ENCODE results near the gene PTX3. TPM values are rescaled to one million over a fixed set of nuclear protein-coding genes. Genes with fewer than 3 reads are reported as not detected.

PTX3 gene
- total and polyA plus RNA-seq, 4 donors = 0.17 to 0.66 (median 0.28) TPM; not detected in 1

DNA sequence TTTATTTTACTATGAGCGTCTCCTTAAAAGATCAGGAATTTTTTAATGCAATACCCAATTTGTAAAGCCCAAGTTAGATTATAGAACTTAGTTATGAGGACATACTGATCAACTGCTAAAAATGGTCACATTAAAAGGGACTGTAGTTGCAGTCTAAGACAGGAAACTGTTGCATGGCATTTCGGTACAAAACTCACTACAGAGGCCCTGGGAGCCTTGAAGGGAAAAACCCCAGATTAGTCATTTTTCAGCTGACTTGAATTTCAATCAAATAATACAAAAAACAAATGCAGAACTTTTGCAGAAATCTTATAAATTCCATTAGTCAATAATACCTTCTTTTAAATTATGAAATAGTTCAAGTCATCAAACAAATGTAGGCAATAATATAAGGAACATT, 6.9 kb upstream of the PTX3 start:
- Histone ChIP-seq H3K27ac (ENCODE audit: low read depth in 1 of 2, low read length in 2 of 2) (no peak overlapping the region), H3K9ac (ENCODE audit: low read depth in 1 of 2, low read length in 2 of 2) (no peak overlapping the region), H3K4me3 (ENCODE audit: low read depth in 1 of 3, low read length in 3 of 3) (no peak overlapping the region), H3K4me1 (ENCODE audit: control insufficient read depth in 4 of 4, insufficient read depth in 4 of 4, low read length in 3 of 4) (no peaks in the 10 kb centered on the region), H3K9me3 (ENCODE audit: control insufficient read depth in 4 of 4, low read length in 3 of 4) (no peaks in the 10 kb centered on the region), H3K27me3 (ENCODE audit: control insufficient read depth in 4 of 4, insufficient read depth in 4 of 4, low read length in 3 of 4) (no peaks in the 10 kb centered on the region), H3K36me3 (ENCODE audit: control insufficient read depth in 4 of 4, insufficient read depth in 3 of 4, low read depth in 1 of 4, low read length in 3 of 4) (no peaks in the 10 kb centered on the region)
- DNase-seq (ENCODE audit: low spot score) = no peak
- TF ChIP-seq HNF4A (conservative IDR thresholded peaks at IDR 0.05) (no peak), FOXA1 (IDR thresholded peaks at IDR 0.05) (no peak), FOXA2 (IDR thresholded peaks at IDR 0.05) (no peak), TAF1 (conservative IDR thresholded peaks at IDR 0.05) (no peak), GABPA (IDR thresholded peaks at IDR 0.05 in 1 of 2, conservative IDR thresholded peaks at IDR 0.05 in 1 of 2) (no peak), HNF4G (IDR thresholded peaks at IDR 0.05) (no peak), EGR1 (IDR thresholded peaks at IDR 0.05; ENCODE audit: low read depth in 2 of 2) (no peak), RAD21 (IDR thresholded peaks at IDR 0.05) (no peak), YY1 (IDR thresholded peaks at IDR 0.05) (no peak), JUND (IDR thresholded peaks at IDR 0.05) (no peak), NR2F2 (IDR thresholded peaks at IDR 0.05) (no peak), SP1 (IDR thresholded peaks at IDR 0.05) (no peak), RXRA (IDR thresholded peaks at IDR 0.05) (no peak)
- TF ChIP-seq, protein P1, sequence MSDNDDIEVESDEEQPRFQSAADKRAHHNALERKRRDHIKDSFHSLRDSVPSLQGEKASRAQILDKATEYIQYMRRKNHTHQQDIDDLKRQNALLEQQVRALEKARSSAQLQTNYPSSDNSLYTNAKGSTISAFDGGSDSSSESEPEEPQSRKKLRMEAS (IDR thresholded peaks at IDR 0.05) = no peak
- TF ChIP-seq, protein P2, sequence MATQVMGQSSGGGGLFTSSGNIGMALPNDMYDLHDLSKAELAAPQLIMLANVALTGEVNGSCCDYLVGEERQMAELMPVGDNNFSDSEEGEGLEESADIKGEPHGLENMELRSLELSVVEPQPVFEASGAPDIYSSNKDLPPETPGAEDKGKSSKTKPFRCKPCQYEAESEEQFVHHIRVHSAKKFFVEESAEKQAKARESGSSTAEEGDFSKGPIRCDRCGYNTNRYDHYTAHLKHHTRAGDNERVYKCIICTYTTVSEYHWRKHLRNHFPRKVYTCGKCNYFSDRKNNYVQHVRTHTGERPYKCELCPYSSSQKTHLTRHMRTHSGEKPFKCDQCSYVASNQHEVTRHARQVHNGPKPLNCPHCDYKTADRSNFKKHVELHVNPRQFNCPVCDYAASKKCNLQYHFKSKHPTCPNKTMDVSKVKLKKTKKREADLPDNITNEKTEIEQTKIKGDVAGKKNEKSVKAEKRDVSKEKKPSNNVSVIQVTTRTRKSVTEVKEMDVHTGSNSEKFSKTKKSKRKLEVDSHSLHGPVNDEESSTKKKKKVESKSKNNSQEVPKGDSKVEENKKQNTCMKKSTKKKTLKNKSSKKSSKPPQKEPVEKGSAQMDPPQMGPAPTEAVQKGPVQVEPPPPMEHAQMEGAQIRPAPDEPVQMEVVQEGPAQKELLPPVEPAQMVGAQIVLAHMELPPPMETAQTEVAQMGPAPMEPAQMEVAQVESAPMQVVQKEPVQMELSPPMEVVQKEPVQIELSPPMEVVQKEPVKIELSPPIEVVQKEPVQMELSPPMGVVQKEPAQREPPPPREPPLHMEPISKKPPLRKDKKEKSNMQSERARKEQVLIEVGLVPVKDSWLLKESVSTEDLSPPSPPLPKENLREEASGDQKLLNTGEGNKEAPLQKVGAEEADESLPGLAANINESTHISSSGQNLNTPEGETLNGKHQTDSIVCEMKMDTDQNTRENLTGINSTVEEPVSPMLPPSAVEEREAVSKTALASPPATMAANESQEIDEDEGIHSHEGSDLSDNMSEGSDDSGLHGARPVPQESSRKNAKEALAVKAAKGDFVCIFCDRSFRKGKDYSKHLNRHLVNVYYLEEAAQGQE (IDR thresholded peaks at IDR 0.05) = no peak
- TF ChIP-seq, protein P3, sequence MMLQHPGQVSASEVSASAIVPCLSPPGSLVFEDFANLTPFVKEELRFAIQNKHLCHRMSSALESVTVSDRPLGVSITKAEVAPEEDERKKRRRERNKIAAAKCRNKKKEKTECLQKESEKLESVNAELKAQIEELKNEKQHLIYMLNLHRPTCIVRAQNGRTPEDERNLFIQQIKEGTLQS (IDR thresholded peaks at IDR 0.05) = no peak
- TF ChIP-seq, protein P4, sequence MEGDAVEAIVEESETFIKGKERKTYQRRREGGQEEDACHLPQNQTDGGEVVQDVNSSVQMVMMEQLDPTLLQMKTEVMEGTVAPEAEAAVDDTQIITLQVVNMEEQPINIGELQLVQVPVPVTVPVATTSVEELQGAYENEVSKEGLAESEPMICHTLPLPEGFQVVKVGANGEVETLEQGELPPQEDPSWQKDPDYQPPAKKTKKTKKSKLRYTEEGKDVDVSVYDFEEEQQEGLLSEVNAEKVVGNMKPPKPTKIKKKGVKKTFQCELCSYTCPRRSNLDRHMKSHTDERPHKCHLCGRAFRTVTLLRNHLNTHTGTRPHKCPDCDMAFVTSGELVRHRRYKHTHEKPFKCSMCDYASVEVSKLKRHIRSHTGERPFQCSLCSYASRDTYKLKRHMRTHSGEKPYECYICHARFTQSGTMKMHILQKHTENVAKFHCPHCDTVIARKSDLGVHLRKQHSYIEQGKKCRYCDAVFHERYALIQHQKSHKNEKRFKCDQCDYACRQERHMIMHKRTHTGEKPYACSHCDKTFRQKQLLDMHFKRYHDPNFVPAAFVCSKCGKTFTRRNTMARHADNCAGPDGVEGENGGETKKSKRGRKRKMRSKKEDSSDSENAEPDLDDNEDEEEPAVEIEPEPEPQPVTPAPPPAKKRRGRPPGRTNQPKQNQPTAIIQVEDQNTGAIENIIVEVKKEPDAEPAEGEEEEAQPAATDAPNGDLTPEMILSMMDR (IDR thresholded peaks at IDR 0.05; ENCODE audit: low read depth, low read length, missing input control) = no peak
- TF ChIP-seq, protein P5, sequence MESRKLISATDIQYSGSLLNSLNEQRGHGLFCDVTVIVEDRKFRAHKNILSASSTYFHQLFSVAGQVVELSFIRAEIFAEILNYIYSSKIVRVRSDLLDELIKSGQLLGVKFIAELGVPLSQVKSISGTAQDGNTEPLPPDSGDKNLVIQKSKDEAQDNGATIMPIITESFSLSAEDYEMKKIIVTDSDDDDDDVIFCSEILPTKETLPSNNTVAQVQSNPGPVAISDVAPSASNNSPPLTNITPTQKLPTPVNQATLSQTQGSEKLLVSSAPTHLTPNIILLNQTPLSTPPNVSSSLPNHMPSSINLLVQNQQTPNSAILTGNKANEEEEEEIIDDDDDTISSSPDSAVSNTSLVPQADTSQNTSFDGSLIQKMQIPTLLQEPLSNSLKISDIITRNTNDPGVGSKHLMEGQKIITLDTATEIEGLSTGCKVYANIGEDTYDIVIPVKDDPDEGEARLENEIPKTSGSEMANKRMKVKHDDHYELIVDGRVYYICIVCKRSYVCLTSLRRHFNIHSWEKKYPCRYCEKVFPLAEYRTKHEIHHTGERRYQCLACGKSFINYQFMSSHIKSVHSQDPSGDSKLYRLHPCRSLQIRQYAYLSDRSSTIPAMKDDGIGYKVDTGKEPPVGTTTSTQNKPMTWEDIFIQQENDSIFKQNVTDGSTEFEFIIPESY (IDR thresholded peaks at IDR 0.05) = no peak
- WGBS = 77% methylated on average over 2 of the region's 2 CpGs
